ENCODE results near the gene RNF121. TPM values are rescaled to one million over a fixed set of nuclear protein-coding genes. Genes with fewer than 3 reads are reported as not detected.

The RNF121 gene
- 21.9 and 24.4 TPM in 2 replicates for total RNA-seq (2014; rRNA removed; shearing (Covaris generic))

DNA sequence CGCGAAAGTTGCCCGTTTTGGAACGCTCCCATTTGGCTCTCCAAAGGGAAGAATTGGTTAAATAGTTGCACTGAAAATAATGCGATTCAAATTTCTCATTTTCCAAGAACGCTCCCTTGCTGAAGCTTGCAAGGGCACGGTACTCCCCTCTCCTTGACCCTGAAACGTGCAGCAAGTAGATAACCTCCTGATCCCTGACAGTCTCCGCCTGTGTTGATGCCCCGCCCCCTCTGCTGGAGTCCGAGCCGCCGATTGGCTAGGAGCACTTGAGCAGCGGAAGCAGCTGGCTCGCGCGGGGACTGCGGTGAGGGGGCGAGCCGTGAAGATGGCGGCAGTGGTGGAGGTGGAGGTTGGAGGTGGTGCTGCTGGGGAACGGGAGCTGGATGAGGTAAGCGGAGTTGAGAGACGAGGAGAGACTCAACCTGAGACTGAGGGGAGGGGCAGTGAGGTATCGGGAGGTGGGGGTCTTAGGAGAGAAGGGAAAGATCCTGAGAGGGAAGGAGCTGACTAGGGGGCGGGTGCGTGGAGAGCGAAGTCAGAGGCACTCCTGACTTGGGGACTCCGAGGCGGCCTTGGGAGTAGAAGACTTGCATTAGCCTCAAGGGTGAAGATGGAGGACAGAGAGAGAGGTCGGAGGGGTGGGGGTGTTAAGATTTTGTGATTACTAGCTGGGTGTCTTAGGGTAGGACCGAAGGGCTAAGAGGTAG is at the start of gene RNF121:
RNF121 (plus strand) TSS at position 310 of the 707 bp plus-strand sequence; CDS start at position 326, 16 bp downstream.

DNA sequence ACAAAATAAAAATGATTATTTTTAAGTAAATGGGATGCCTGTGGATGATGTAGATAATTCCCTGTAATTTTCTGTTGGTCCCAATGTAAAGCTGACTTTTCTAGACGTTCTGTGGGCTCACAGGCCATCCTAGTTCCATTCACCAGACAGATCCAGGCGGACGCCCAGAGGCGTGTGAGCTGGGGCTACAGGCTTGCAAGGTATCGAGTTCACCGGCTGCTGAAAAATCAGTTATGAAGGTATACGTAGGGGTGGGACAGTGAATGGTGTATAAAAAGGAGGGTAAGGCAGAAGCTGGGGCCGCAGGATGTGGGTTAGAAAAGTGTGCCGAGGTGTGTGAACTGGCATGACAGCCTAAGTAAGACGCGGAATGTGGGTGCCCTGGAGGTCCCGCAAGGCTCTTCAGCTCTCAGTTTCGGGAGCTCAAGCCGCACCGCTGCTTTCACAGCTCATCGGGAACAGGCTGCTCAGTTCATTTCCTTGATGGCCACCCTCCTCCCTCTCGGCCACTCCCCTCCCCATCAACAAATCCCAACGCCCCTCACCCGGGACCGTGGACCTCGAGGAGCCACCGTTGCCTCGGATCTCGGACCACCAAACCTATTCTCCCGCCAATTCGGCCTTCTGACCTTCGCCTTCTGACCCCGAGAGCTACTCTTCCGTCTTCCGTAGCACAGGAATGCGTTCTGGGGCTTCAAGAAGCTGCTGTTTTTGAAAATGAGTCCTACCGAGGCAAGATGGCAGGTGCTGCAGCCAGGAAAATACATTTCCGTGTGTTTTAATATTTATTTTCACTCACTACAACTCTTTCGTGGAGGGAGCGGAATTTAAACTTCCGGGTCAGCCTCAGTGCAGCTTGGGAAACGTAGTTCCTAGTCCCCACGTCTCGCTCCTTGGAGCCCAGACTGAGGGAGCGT is 768 bp upstream of the RNF121 start, which contains the start of gene XNDC1N:
XNDC1N (minus strand) TSS at position 775 of the 917 bp plus-strand sequence. CDS start 5,241 bp downstream, outside the sequence.

DNA sequence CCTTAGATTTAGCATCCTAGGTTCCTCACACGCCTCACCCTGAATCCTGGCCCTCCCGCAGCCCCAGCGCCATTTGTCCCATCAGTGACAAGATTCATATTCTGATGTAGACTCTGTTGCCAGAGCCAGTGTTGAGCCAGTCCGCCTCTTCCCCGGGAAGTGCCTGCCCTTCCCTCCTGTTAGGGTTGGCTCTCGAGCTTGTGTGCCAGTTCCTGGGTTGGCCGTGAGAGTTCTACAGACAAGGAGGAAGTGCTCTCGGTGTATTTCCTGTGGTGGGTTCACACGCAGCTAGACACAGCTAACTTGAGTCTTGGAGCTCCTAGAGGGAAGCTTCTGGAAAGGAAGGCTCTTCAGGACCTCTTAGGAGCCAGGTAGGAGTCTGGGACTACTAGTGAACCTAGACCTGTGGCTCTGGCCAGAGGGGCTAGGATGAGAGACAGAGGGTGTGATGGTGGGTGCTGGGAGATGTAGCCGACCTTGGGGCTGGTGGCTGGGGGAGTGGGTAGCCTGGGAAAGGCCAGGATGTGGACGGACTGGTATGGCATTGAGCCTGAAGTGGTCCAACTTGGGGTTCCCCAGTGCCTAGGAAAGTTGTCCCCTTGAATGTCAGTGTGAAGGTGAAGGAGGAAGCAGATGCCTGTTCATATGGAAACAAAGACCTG is 69.9 kb downstream of the RNF121 start, which contains the start of gene IL18BP:
IL18BP (plus strand) TSS at position 261 of the 662 bp plus-strand sequence. CDS start 1,076 bp downstream, outside the sequence.

Other genes starting within 250 kb of the RNF121 start
- gene DEFB108B, start 95.8 kb upstream of the RNF121 start, total RNA-seq (2014; rRNA removed; shearing (Covaris generic)), result not detected in 2 replicates
- gene DEFB131B, start 50.6 kb upstream of the RNF121 start, total RNA-seq (2014; rRNA removed; shearing (Covaris generic)), result not detected in 2 replicates
- 9.7 and 11.8 TPM in 2 replicates for gene XNDC1N, start 452 bp upstream of the RNF121 start, total RNA-seq (2014; rRNA removed; shearing (Covaris generic))
- 1.8 and 2.4 TPM in 2 replicates for gene IL18BP, start 69.9 kb downstream of the RNF121 start, total RNA-seq (2014; rRNA removed; shearing (Covaris generic))
- 181 and 186 TPM in 2 replicates for gene NUMA1, start 151.5 kb downstream of the RNF121 start, total RNA-seq (2014; rRNA removed; shearing (Covaris generic))
- 9.9 and 10.5 TPM in 2 replicates for gene LRRC51, start 151.8 kb downstream of the RNF121 start, total RNA-seq (2014; rRNA removed; shearing (Covaris generic))
- gene LAMTOR1, start 174.3 kb downstream of the RNF121 start, total RNA-seq (2014; rRNA removed; shearing (Covaris generic)), result 109 and 119 TPM in 2 replicates
- not detected in 2 replicates for gene TOMT, start 176.9 kb downstream of the RNF121 start, total RNA-seq (2014; rRNA removed; shearing (Covaris generic))
- gene ANAPC15, start 183.6 kb downstream of the RNF121 start, total RNA-seq (2014; rRNA removed; shearing (Covaris generic)), result 66.4 and 80.2 TPM in 2 replicates
- not detected in 2 replicates for gene FOLR3, start 206.7 kb downstream of the RNF121 start, total RNA-seq (2014; rRNA removed; shearing (Covaris generic))